NT2/D1 (cell line): Measurements from ENCODE around the gene CABLES2.

Source experiments
- DNase-seq: peaks from one replicate; pipeline ENCODE4 v3.0.0-alpha.2; 2011; ENCODE audit warnings: low read depth, low spot score
- H3K27me3 ChIP-seq: 2 replicates; pipeline ENCODE4 v1.6.0; 2011; ENCODE audit warnings: mild to moderate bottlenecking; ENCODE audit not compliant: insufficient read length, insufficient read depth
- H3K36me3 ChIP-seq: 2 replicates; pipeline ENCODE4 v1.6.1; 2011; ENCODE audit warnings: mild to moderate bottlenecking, low read length, mixed read lengths; ENCODE audit not compliant: insufficient read depth, insufficient read length
- H3K4me1 ChIP-seq: 2 replicates; pipeline ENCODE4 v1.5.1; 2011; ENCODE audit not compliant: insufficient read depth, insufficient read length
- H3K4me3 ChIP-seq: 2 replicates; pipeline ENCODE4 v1.5.1; 2011; ENCODE audit warnings: low read depth; ENCODE audit not compliant: insufficient read length
- H3K9ac ChIP-seq: 2 replicates; pipeline ENCODE4 v1.6.0; 2011; ENCODE audit warnings: low read depth; ENCODE audit not compliant: insufficient read length
- H3K9me3 ChIP-seq: 2 replicates; pipeline ENCODE4 v1.5.1; 2011; ENCODE audit warnings: mild to moderate bottlenecking, low read length; ENCODE audit not compliant: insufficient read depth
- SUZ12 ChIP-seq: IDR thresholded peaks from 2 replicates; pipeline ENCODE4 v1.6.1; 2011; ENCODE audit not compliant: insufficient read length, insufficient read depth; ENCODE audit errors: extremely low read depth
- YY1 ChIP-seq: IDR thresholded peaks from 2 replicates; pipeline ENCODE4 v1.6.1; 2011; ENCODE audit not compliant: insufficient read length, insufficient read depth
- ZNF274 ChIP-seq: IDR thresholded peaks from 2 replicates; pipeline ENCODE4 v1.6.1; 2011; ENCODE audit warnings: mild to moderate bottlenecking, low read depth, low read length

Gene CABLES2

GRCh38 chr20:62350629-62351422 is 56.3 kb downstream of the CABLES2 start:
- H3K9me3 ChIP-seq = peaks cover 7% of the 10 kb centered on the region; the same call in 1 of the 2 replicates
- TF ChIP-seq YY1 (no peak), SUZ12 (no peak), ZNF274 (no peak)
- no peak overlapping the region for H3K9ac ChIP-seq
- peaks cover 20% of the 10 kb centered on the region for H3K4me1 ChIP-seq
- no peak overlapping the region for H3K4me3 ChIP-seq
- peaks cover 74% of the 10 kb centered on the region for H3K36me3 ChIP-seq
- no peaks in the 10 kb centered on the region for H3K27me3 ChIP-seq
- no peak for DNase-seq

GRCh38 chr20:62350098-62350628 is 56.9 kb downstream of the CABLES2 start:
- peaks cover 80% of the 10 kb centered on the region for H3K36me3 ChIP-seq
- H3K4me3 ChIP-seq = no peak overlapping the region
- no peak for DNase-seq
- TF ChIP-seq YY1 (no peak), SUZ12 (no peak), ZNF274 (no peak)
- peaks cover 7% of the 10 kb centered on the region; the same call in 1 of the 2 replicates for H3K9me3 ChIP-seq
- H3K9ac ChIP-seq = no peak overlapping the region
- peaks cover 15% of the 10 kb centered on the region for H3K4me1 ChIP-seq
- H3K27me3 ChIP-seq = no peaks in the 10 kb centered on the region

- Histone ChIP-seq H3K9me3 (peaks cover 7% of the 10 kb centered on the region; the same call in 1 of the 2 replicates), H3K36me3 (peaks cover 83% of the 10 kb centered on the region), H3K4me1 (peaks cover 11% of the 10 kb centered on the region), H3K9ac (no peak overlapping the region), H3K4me3 (no peak overlapping the region), H3K27me3 (no peaks in the 10 kb centered on the region)
- DNase-seq = no peak
- TF ChIP-seq YY1 (no peak), SUZ12 (no peak), ZNF274 (no peak)
These were observed 57.5 kb downstream of the CABLES2 start for GRCh38 chr20:62349556-62350097.

- no peak for DNase-seq
- Histone ChIP-seq H3K4me1 (peaks cover 5% of the 10 kb centered on the region), H3K4me3 (no peak overlapping the region), H3K9me3 (peaks cover 7% of the 10 kb centered on the region; the same call in 1 of the 2 replicates), H3K9ac (no peak overlapping the region), H3K36me3 (peaks cover 92% of the 10 kb centered on the region), H3K27me3 (no peaks in the 10 kb centered on the region)
- no peak for TF ChIP-seq SUZ12
- no peak for TF ChIP-seq ZNF274
- TF ChIP-seq YY1 = no peak
These were observed 58.5 kb downstream of the CABLES2 start for GRCh38 chr20:62348604-62349003.

- no peak for DNase-seq
- Histone ChIP-seq H3K9ac (peak overlapping the region; percentile 56), H3K9me3 (peaks cover 7% of the 10 kb centered on the region; the same call in 1 of the 2 replicates), H3K4me3 (no peak overlapping the region), H3K36me3 (peaks cover 92% of the 10 kb centered on the region), H3K27me3 (no peaks in the 10 kb centered on the region), H3K4me1 (no peaks in the 10 kb centered on the region)
- no peak for TF ChIP-seq YY1
These were observed 59.6 kb downstream of the CABLES2 start for GRCh38 chr20:62347445-62347844.

- DNase-seq = no peak
- H3K4me3 ChIP-seq = no peak overlapping the region
- TF ChIP-seq SUZ12 = no peak
- no peak for TF ChIP-seq YY1
- no peak for TF ChIP-seq ZNF274
- peaks cover 91% of the 10 kb centered on the region for H3K36me3 ChIP-seq
- no peak overlapping the region for H3K9ac ChIP-seq
- peaks cover 7% of the 10 kb centered on the region; the same call in 1 of the 2 replicates for H3K9me3 ChIP-seq
- H3K4me1 ChIP-seq = no peaks in the 10 kb centered on the region
- no peaks in the 10 kb centered on the region for H3K27me3 ChIP-seq
These were observed 60.0 kb downstream of the CABLES2 start for GRCh38 chr20:62347151-62347404.

- no peak overlapping the region for H3K4me3 ChIP-seq
- H3K36me3 ChIP-seq = peaks cover 88% of the 10 kb centered on the region
- TF ChIP-seq SUZ12 = no peak
- TF ChIP-seq YY1 = no peak
- no peak for TF ChIP-seq ZNF274
- no peak overlapping the region for H3K9ac ChIP-seq
- no peaks in the 10 kb centered on the region for H3K4me1 ChIP-seq
- no peak for DNase-seq
- H3K9me3 ChIP-seq = peaks cover 7% of the 10 kb centered on the region; the same call in 1 of the 2 replicates
- H3K27me3 ChIP-seq = no peaks in the 10 kb centered on the region
These were observed 60.5 kb downstream of the CABLES2 start for GRCh38 chr20:62346398-62347150.
